HFFc6 (cell line): ENCODE data around the gene CSF1. TPM values are rescaled to one million over a fixed set of nuclear protein-coding genes. Genes with fewer than 3 reads are reported as not detected.

ENCODE experiments used
- DNase-seq: peaks from one replicate; pipeline ENCODE4 v3.0.0-alpha.2; 2018
- H3K27ac Mint-ChIP-seq: 2 replicates; pipeline ENCODE4 v1.8.0; 2020; ENCODE audit warnings: mild to moderate bottlenecking, mixed read lengths
- H3K27me3 Mint-ChIP-seq: 2 replicates; pipeline ENCODE4 v1.8.0; 2021; ENCODE audit warnings: mild to moderate bottlenecking, moderate library complexity, mixed read lengths; ENCODE audit not compliant: insufficient read depth
- H3K36me3 Mint-ChIP-seq: 2 replicates; pipeline ENCODE4 v1.8.0; 2021; ENCODE audit warnings: low read depth, mixed read lengths
- H3K4me1 Mint-ChIP-seq: 2 replicates; pipeline ENCODE4 v1.8.0; 2020; ENCODE audit warnings: low read depth, mixed read lengths
- H3K4me3 Mint-ChIP-seq: 2 replicates; pipeline ENCODE4 v1.8.0; 2020; ENCODE audit warnings: mild to moderate bottlenecking, moderate library complexity, mixed read lengths
- H3K9me3 Mint-ChIP-seq: 2 replicates; pipeline ENCODE4 v1.8.0; 2020; ENCODE audit warnings: mild to moderate bottlenecking, mixed read lengths
- CTCF ChIP-seq: fragments of 200-600 bp; sonication (generic); IDR thresholded peaks from 2 replicates; pipeline ENCODE4 v1.5.0; 2021; ENCODE audit warnings: antibody characterized with exemption, mild to moderate bottlenecking
- total RNA-seq, 6 experiments: library from RNA; stranded (reverse); fragmentation: NEBNext Ultra II Directional; extraction: Animal tissue kit (Norgen Biotek cat#: 25700); gene quantifications; 2 replicates in 1 of 6; 3 replicates in 5 of 6; pipeline ENCODE4 v1.2.3, GENCODE V29; 2021

The CSF1 gene
- total RNA-seq, 6 experiments from 2014 or later = 28.7 to 79.3 (median 72.4) TPM

DNA sequence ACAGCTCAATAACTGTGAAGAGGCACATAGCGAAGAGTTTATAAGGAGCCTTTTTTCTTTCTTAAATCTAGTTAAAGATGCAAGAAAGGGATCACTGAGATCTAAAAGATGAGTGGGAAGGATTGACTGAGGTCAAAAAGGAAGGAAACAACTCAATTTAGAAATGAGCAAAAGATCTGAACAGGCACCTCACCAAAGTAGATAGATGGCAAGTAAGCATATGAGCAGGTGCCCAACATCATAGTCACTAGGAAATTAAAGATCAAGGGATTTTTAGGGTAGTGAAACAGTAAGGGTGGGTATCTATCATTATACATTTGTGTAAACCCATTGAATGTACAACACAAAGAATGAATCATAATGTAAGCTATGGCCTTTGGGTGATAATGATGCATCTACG lies 44.6 kb upstream of the CSF1 start:
- no peak for TF ChIP-seq CTCF
- no peak overlapping the region for H3K27ac Mint-ChIP-seq
- H3K36me3 Mint-ChIP-seq = peaks cover 10% of the 10 kb centered on the region
- DNase-seq = no peak
- H3K4me3 Mint-ChIP-seq = no peak overlapping the region
- peaks cover 3% of the 10 kb centered on the region; the same call in 1 of the 2 replicates for H3K27me3 Mint-ChIP-seq
- peaks cover 8% of the 10 kb centered on the region for H3K9me3 Mint-ChIP-seq
- H3K4me1 Mint-ChIP-seq = peaks cover 21% of the 10 kb centered on the region

- DNase-seq = no peak
- H3K27ac Mint-ChIP-seq = peak overlapping the region; percentile 81
- no peak for TF ChIP-seq CTCF
- no peaks in the 10 kb centered on the region for H3K27me3 Mint-ChIP-seq
- H3K36me3 Mint-ChIP-seq = no peaks in the 10 kb centered on the region
- peaks cover 75% of the 10 kb centered on the region for H3K4me1 Mint-ChIP-seq
- no peaks in the 10 kb centered on the region for H3K9me3 Mint-ChIP-seq
- no peak overlapping the region for H3K4me3 Mint-ChIP-seq
These were observed 37.1 kb upstream of the CSF1 start for GRCh38 chr1:109873278-109874175.

GRCh38 chr1:109874445-109874844 lies 36.2 kb upstream of the CSF1 start:
- Mint-ChIP-seq H3K4me1 (peaks cover 85% of the 10 kb centered on the region), H3K27ac (peak overlapping the region; percentile 2; the same call in 1 of the 2 replicates)

DNA sequence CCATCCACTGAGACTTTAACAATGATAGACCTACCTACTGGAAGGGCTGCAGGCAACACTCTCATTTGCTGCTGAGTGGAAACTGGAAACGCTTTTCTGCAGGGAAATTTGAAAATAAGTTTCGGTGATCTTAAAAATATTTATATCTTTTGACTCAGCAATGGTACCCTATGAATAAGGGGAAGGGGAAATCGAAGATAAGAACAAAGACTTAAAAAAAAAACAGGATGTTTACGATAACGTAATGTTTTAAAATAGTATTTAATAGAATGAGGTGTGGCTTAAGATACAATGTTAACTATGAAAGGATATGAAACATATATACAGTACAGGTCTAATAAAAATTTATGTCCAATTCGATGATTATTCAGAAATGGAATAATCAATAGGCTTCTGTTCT lies 34.8 kb upstream of the CSF1 start:
- TF ChIP-seq CTCF = no peak
- Mint-ChIP-seq H3K36me3 (no peaks in the 10 kb centered on the region), H3K9me3 (no peaks in the 10 kb centered on the region), H3K4me3 (no peak overlapping the region), H3K4me1 (peaks cover 92% of the 10 kb centered on the region), H3K27me3 (no peaks in the 10 kb centered on the region), H3K27ac (peak overlapping the region; percentile 7; the same call in 1 of the 2 replicates)
- no peak for DNase-seq

More at GRCh38 chr1:109874445-109874844, 36.2 kb upstream of the CSF1 start:
- Mint-ChIP-seq H3K4me3 (no peak overlapping the region), H3K36me3 (no peaks in the 10 kb centered on the region), H3K27me3 (no peaks in the 10 kb centered on the region), H3K9me3 (no peaks in the 10 kb centered on the region)
- DNase-seq = no peak
- TF ChIP-seq CTCF = no peak

GRCh38 chr1:109876617-109877316 lies 33.9 kb upstream of the CSF1 start:
- no peaks in the 10 kb centered on the region for H3K27me3 Mint-ChIP-seq
- no peak for TF ChIP-seq CTCF
- peak; percentile 24 for DNase-seq
- peaks cover 92% of the 10 kb centered on the region for H3K4me1 Mint-ChIP-seq
- peak overlapping the region; percentile 68 for H3K4me3 Mint-ChIP-seq
- no peaks in the 10 kb centered on the region for H3K36me3 Mint-ChIP-seq
- peak overlapping the region; percentile 98 for H3K27ac Mint-ChIP-seq
- no peaks in the 10 kb centered on the region for H3K9me3 Mint-ChIP-seq
